ENCODE measurements around the gene TSPAN17.

- TF ChIP-seq, protein P1, sequence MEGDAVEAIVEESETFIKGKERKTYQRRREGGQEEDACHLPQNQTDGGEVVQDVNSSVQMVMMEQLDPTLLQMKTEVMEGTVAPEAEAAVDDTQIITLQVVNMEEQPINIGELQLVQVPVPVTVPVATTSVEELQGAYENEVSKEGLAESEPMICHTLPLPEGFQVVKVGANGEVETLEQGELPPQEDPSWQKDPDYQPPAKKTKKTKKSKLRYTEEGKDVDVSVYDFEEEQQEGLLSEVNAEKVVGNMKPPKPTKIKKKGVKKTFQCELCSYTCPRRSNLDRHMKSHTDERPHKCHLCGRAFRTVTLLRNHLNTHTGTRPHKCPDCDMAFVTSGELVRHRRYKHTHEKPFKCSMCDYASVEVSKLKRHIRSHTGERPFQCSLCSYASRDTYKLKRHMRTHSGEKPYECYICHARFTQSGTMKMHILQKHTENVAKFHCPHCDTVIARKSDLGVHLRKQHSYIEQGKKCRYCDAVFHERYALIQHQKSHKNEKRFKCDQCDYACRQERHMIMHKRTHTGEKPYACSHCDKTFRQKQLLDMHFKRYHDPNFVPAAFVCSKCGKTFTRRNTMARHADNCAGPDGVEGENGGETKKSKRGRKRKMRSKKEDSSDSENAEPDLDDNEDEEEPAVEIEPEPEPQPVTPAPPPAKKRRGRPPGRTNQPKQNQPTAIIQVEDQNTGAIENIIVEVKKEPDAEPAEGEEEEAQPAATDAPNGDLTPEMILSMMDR (conservative IDR thresholded peaks at IDR 0.05; ENCODE audit: low read depth in 2 of 2): no peak
- TF ChIP-seq POLR2AphosphoS5 (IDR thresholded peaks at IDR 0.05; ENCODE audit: low read depth): no peak
- TF ChIP-seq EZH2 (IDR thresholded peaks at IDR 0.05; ENCODE audit: low read depth, unreplicated experiment): no peak
- TF ChIP-seq CREB1 (CRISPR knock-in tag; IDR thresholded peaks at IDR 0.05; ENCODE audit: low read depth): no peak
- TF ChIP-seq EZH2phosphoT487 (IDR thresholded peaks at IDR 0.05; ENCODE audit: unreplicated experiment): no peak
- no peak for TF ChIP-seq REST (IDR thresholded peaks at IDR 0.05; ENCODE audit: unreplicated experiment)
- TF ChIP-seq ZNF114 (CRISPR knock-in tag; IDR thresholded peaks at IDR 0.05): no peak
- no peak for TF ChIP-seq STAT1 (IDR thresholded peaks at IDR 0.05; ENCODE audit: unreplicated experiment)
- no peak for TF ChIP-seq JUNB (IDR thresholded peaks at IDR 0.05; ENCODE audit: unreplicated experiment)
- TF ChIP-seq ETS1 (IDR thresholded peaks at IDR 0.05): no peak
- TF ChIP-seq ZNF462 (CRISPR knock-in tag; IDR thresholded peaks at IDR 0.05): no peak
- TF ChIP-seq NANOG (IDR thresholded peaks at IDR 0.05; ENCODE audit: borderline replicate concordance): no peak
- TF ChIP-seq ZNF331 (CRISPR knock-in tag; IDR thresholded peaks at IDR 0.05; ENCODE audit: low read depth): no peak
Observed at GRCh38 chr5:176704817-176705216, 57.5 kb downstream of the TSPAN17 start.
